GM12872 (cell line): ENCODE measurements around the gene RHBDF2.

Experiments used
- TF ChIP-seq, protein P1 (sequence below): IDR thresholded peaks from 3 replicates; pipeline ENCODE4 v1.5.1; 2011; ENCODE audit warnings: low read depth, mild to moderate bottlenecking, low read length, moderate library complexity; ENCODE audit not compliant: insufficient read depth

The RHBDF2 gene

GRCh38 chr17:76501827-76502307, 644 bp upstream of the RHBDF2 start:
- TF ChIP-seq, protein P1, sequence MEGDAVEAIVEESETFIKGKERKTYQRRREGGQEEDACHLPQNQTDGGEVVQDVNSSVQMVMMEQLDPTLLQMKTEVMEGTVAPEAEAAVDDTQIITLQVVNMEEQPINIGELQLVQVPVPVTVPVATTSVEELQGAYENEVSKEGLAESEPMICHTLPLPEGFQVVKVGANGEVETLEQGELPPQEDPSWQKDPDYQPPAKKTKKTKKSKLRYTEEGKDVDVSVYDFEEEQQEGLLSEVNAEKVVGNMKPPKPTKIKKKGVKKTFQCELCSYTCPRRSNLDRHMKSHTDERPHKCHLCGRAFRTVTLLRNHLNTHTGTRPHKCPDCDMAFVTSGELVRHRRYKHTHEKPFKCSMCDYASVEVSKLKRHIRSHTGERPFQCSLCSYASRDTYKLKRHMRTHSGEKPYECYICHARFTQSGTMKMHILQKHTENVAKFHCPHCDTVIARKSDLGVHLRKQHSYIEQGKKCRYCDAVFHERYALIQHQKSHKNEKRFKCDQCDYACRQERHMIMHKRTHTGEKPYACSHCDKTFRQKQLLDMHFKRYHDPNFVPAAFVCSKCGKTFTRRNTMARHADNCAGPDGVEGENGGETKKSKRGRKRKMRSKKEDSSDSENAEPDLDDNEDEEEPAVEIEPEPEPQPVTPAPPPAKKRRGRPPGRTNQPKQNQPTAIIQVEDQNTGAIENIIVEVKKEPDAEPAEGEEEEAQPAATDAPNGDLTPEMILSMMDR, result no peak

- TF ChIP-seq, protein P1, result no peak
Measured at GRCh38 chr17:76500747-76501017, 541 bp downstream of the RHBDF2 start.

DNA sequence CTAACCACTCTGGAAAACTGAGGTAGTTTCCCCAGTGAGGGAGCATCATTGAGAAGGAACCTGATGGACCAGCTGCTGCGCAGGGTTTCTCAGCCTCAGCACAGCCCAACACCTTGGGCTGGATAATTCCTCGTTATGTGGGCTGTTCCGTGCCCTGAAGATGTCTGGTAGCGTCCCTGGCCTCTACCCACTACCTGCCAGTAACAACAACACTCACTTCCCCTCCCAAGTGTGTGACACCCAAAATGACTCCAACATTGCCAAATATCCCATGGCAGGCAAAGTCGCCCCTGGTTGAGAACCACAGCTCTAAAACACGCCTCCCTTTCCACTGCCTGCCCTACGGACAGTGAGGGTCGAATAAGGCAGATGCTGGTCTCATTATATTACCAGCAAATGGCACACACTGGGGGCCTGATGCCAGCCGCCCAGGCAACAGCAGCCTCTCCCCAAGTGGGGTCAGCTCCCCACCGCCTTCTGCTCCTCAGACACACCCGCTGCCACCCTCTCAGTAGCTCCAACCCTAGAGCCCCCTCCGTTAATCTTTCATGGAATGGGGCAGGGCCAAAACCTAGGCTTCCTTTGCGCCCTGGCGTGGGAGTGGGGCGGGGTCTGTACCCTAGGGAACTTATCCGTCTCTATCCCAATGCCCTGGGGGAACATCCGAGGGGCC, 1.0 kb downstream of the RHBDF2 start:
- TF ChIP-seq, protein P1, result no peak

- TF ChIP-seq, protein P1, result no peak
Measured at GRCh38 chr17:76499267-76499667, 2.0 kb downstream of the RHBDF2 start.

GRCh38 chr17:76498876-76499251, 2.4 kb downstream of the RHBDF2 start:
- TF ChIP-seq, protein P1, result no peak; the same call in 2 of the 3 replicates

DNA sequence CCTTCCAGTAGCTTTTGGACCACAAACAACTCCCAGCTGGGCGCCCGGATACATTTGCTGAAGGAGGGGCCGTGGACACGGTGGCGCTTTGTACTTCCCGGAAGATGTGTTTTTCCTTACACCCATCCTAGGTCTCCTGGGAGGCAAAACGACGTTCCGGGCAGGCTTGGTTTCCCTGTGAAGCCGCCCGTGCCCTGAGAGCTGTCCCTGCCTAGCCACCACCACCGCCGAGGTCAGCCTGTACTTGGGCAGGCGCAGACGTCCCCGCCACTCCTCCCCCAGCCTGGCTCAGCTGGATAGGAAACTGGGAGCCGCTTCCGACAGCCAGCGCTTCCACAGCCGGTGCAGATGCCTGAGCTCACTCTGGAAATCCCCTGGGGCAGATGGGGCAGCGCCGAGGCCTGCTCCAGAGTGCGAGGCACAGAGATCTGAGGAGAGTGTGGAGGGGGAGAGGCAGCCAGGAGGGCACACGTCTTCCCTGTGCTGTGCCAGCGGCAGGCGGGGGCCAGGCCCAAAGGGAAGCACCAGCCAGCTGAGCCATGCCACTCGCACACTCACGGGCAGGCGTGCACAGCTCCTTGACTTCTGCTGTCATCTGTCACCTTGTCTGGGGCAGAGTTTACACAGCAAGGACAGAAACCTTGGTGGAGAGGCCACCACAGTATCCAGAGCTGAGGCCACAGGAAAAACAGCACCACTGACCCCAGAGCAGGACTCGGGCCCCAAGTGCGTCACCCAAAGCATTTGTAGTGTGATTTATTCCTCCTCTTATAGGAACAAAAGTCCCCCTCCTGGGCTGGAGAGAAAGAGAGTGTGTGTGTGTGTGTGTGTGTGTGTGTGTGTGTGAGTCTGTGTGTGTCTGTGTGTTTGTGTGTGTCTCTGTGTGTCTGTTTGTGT, 3.0 kb downstream of the RHBDF2 start:
- TF ChIP-seq, protein P1, result no peak

DNA sequence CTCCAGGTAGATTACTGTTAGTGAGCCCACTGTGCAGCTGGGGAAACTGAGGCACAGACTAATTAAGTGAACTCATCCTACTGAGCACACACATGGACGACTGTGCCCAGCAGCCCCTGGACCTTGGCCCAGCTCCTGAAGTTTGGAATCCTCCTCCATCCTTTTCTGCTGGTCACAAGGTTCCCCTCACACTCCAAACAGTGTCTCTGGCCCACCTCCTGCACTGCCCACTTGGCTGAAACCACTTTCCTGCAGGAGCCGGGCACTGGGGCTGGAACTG, 3.6 kb downstream of the RHBDF2 start:
- TF ChIP-seq, protein P1, result no peak
